Caco-2 (cell line): ENCODE results near the gene CTSZ. TPM values are rescaled to one million over a fixed set of nuclear protein-coding genes. Genes with fewer than 3 reads are reported as not detected.

Experiments used
- BruUV-seq: library from RNA; stranded (reverse); fragments of 400-500 nt; replicated peaks from 2 replicates; lab custom pipeline; 2021; lab: Mats Ljungman, UMichigan
- CTCF ChIA-PET: fragments of 300-600 bp; sonication (Branson Sonifier 250); formaldehyde crosslinking; loops from one replicate; lab custom pipeline; 2022; ENCODE audit warnings: antibody characterized with exemption; lab: Charles Lee
- POLR2A ChIA-PET: fragments of 300-600 bp; sonication (Branson Sonifier 250); formaldehyde crosslinking; loops from one replicate; lab custom pipeline; 2022; ENCODE audit warnings: antibody characterized with exemption; lab: Charles Lee
- DNase-seq, 2 experiments: peaks; one replicate each; pipeline versions ENCODE4 v3.0.0 to v3.0.0-alpha.2; 2020 to 2022
- H3K27me3 ChIP-seq: replicated peaks from 2 replicates; pipeline ENCODE4 v1.6.0; 2011; ENCODE audit warnings: low read length; ENCODE audit not compliant: control insufficient read depth, insufficient read depth
- H3K36me3 ChIP-seq: 2 replicates; pipeline ENCODE4 v1.5.1; 2011; ENCODE audit warnings: low read length; ENCODE audit not compliant: control insufficient read depth, insufficient read depth
- H3K4me1 ChIP-seq: fragments of 250-450 bp; sonication (Bioruptor Pico); 2 replicates; pipeline ENCODE4 v1.5.1; 2020; ENCODE audit warnings: mild to moderate bottlenecking
- H3K4me3 ChIP-seq: 2 replicates; pipeline ENCODE4 v1.5.1; 2011; ENCODE audit warnings: low read depth, mild to moderate bottlenecking, control low read depth, low read length
- H3K9me3 ChIP-seq: fragments of 250-450 bp; sonication (Bioruptor Pico); 2 replicates; pipeline ENCODE4 v1.5.1; 2020; ENCODE audit warnings: mild to moderate bottlenecking, moderate library complexity
- H3K27ac Mint-ChIP-seq: one replicate; pipeline ENCODE4 v1.8.0; 2022; ENCODE audit warnings: mixed read lengths; ENCODE audit not compliant: unreplicated experiment
- H3K27me3 Mint-ChIP-seq: one replicate; pipeline ENCODE4 v1.8.0; 2022; ENCODE audit warnings: mixed read lengths; ENCODE audit not compliant: insufficient read depth, unreplicated experiment
- H3K36me3 Mint-ChIP-seq: one replicate; pipeline ENCODE4 v1.8.0; 2022; ENCODE audit warnings: mild to moderate bottlenecking, mixed read lengths; ENCODE audit not compliant: insufficient read depth, unreplicated experiment
- H3K4me1 Mint-ChIP-seq: one replicate; pipeline ENCODE4 v1.8.0; 2022; ENCODE audit warnings: low read depth, mixed read lengths; ENCODE audit not compliant: unreplicated experiment
- H3K4me3 Mint-ChIP-seq: one replicate; pipeline ENCODE4 v1.8.0; 2022; ENCODE audit warnings: mild to moderate bottlenecking, moderate library complexity, mixed read lengths; ENCODE audit not compliant: unreplicated experiment
- H3K9me3 Mint-ChIP-seq: one replicate; pipeline ENCODE4 v1.8.0; 2022; ENCODE audit warnings: mixed read lengths; ENCODE audit not compliant: unreplicated experiment
- CTCF ChIP-seq, 2 experiments: fragments of 200-600 bp in 1 of 2; IDR thresholded peaks; 1 replicate in 1 of 2; 2 replicates in 1 of 2; pipeline versions ENCODE4 v1.5.1 to v1.8.0; 2011 to 2022; ENCODE audit warnings: antibody characterized with exemption in 1 of 2, control low read depth in 1 of 2, inconsistent platforms in 1 of 2, low read depth in 1 of 2, low read length in 1 of 2, mild to moderate bottlenecking in 1 of 2, moderate library complexity in 1 of 2; ENCODE audit not compliant: insufficient read depth in 1 of 2, severe bottlenecking in 1 of 2, unreplicated experiment in 1 of 2
- intact Hi-C: fragments of 100-400 bp; cut with micrococcal nuclease; formaldehyde crosslinking; loops from one replicate; pipeline ENCODE4 v1.10.0; 2022; ENCODE audit not compliant: unreplicated experiment
- total RNA-seq: library from RNA; stranded (reverse); gene quantifications from 2 replicates; pipeline ENCODE4 v1.2.3, GENCODE V29; 2022

The CTSZ gene
- total RNA-seq, 1 experiment from 2014 or later, result 228 TPM

GRCh38 chr20:58945965-58946631, 61.0 kb downstream of the CTSZ start:
- POLR2A ChIA-PET, result interaction anchor here (0.6 kb wide), 1 partner anchor 638 kb away, joined by 6 read pairs; no protein-coding TSS in a partner anchor
- CTCF ChIA-PET, result no interaction called here
- Histone ChIP-seq H3K4me1 (peaks cover 10% of the 10 kb centered on the region), H3K4me3 (no peak overlapping the region), H3K9me3 (no peaks in the 10 kb centered on the region), H3K36me3 (no peaks in the 10 kb centered on the region), H3K27me3 (no peaks in the 10 kb centered on the region)
- no peak overlapping the region for H3K27ac Mint-ChIP-seq
- no peaks in the 10 kb centered on the region for H3K9me3 Mint-ChIP-seq
- H3K4me3 Mint-ChIP-seq, result no peak overlapping the region
- H3K27me3 Mint-ChIP-seq, result peaks cover 20% of the 10 kb centered on the region
- intact Hi-C loops, result no loop called here
- H3K36me3 Mint-ChIP-seq, result no peaks in the 10 kb centered on the region
- no peak for DNase-seq
- H3K4me1 Mint-ChIP-seq, result peaks cover 10% of the 10 kb centered on the region
- no TSS peak for BruUV-seq
- TF ChIP-seq CTCF (IDR thresholded peaks at IDR 0.05; ENCODE audit: insufficient read depth in 1 of 2, low read depth in 1 of 2, low read length in 1 of 2, severe bottlenecking in 1 of 2, unreplicated experiment in 1 of 2), result no peak

Other genes starting within 250 kb of the CTSZ start
- 4.2 and 5.1 TPM in 2 replicates for gene GNAS-AS1, start 156.4 kb downstream of the CTSZ start, total RNA-seq
- 1,877 and 1,936 TPM in 2 replicates for gene GNAS, start 154.5 kb downstream of the CTSZ start, total RNA-seq
- 230 TPM in 2 replicates for gene NELFCD, start 26.0 kb downstream of the CTSZ start, total RNA-seq
- gene TUBB1, start 12.2 kb upstream of the CTSZ start, total RNA-seq, result 0.16 and 0.18 TPM in 2 replicates
- gene ATP5F1E, start 25.1 kb upstream of the CTSZ start, total RNA-seq, result 181 and 186 TPM in 2 replicates
- gene PRELID3B, start 35.5 kb upstream of the CTSZ start, total RNA-seq, result 170 and 171 TPM in 2 replicates
- not detected in 2 replicates for gene ZNF831, start 156.6 kb upstream of the CTSZ start, total RNA-seq